ENCODE measurements around the gene TNFRSF18. TPM values are rescaled to one million over a fixed set of nuclear protein-coding genes. Genes with fewer than 3 reads are reported as not detected.

The TNFRSF18 gene
- total RNA-seq, 6 experiments from 2014 or later = 0.24 to 0.27 TPM; not detected in 4

DNA sequence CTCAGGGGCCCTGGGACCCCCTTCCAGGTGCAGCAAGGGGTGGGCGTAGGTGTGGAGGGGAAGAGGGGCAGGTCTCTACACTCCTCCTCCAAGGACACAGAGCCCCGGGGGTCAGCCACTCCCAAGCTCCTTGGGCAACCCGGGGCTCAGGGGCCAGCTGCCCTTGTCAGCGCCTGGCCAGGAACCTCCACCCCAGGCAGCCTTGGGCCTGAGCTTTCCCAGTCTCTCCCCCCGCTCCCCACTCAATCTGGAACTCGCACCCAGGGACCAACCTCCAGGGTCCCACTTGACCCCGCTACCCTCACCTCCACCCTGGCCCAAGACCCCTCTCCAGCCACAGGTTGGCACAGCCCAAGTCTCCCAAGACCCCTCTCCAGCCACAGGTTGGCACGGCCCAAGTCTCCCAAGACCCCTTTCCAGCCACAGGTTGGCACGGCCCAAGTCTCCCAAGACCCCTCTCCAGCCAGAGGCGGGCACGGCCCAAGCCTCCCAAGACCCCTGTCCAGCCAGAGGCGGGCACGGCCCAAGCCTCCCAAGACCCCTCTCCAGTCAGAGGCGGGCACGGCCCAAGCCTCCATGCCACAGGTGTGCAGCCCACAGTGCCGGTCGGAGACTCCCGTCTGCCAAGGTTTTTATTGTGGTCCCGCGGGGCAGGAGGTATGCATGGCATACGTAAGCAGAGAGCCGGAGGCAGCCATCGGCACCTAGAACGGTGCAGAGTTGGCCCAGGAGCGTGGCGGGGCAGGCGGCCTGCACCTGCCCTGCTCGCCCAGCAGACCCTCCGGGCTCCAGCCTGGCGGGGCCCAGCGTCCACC, 4.5 kb upstream of the TNFRSF18 start:
- DNase-seq = peak in 2 of 3 donors; percentile 16 to 49
- H3K27me3 ChIP-seq = peaks cover 0 to 14% of the 10 kb centered on the region in 2 donors
- ATAC-seq = no peak

DNA sequence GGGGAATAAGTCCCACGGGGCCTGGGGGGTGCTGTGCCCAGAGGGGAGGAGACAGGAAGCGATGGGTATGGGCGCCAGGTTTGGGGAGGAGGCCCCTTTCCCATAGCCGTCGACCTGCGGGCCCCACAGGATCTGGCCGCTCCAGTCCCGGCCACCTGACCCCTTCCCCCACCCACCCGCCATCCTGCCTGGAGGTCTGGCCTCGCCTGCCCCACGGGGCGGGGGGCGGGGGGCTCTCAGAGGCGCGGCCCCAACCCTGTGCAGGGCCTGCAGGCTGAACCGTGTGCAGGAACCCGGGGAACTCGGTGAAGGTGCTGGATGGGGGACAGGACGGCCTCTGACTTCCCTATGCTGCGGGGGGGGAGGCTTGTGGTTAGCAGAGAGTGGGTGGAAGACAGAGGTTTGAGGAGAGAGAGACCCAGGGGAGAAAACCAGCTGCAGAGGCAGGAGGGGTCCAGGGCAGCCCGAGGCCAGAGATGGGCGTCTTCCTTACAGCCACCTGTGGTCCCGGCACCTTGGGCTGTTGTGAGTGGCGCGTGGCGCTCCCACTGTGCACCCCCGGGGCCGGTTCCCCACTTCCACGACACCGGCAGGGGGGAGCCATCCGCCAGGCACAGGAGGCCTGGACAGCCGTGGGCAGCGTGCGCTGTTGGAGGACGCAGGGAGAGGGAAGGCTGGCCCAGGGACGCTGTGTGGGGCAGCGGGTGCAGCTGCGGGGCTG, 2.5 kb upstream of the TNFRSF18 start:
- Histone ChIP-seq H3K9me3 (no peaks in the 10 kb centered on the region), H3K27me3 (peaks cover 0 to 15% of the 10 kb centered on the region in 2 donors), H3K27ac (no peak overlapping the region), H3K36me3 (no peaks in the 10 kb centered on the region), H3K4me3 (no peak overlapping the region), H3K4me1 (peaks cover 0 to 5% (median 0%) of the 10 kb centered on the region in 4 donors)
- WGBS (ENCODE audit: insufficient coverage, low coverage, low lambda C conversion rate, missing lambda C conversion rate) = 60% methylated on average over 2 of the region's 38 CpGs
- peak in 2 of 3 donors; percentile 15 to 49 for DNase-seq
- ATAC-seq = no peak
- intact Hi-C loops (cut with DNase I) = no loop called here
- TF ChIP-seq, protein P1, sequence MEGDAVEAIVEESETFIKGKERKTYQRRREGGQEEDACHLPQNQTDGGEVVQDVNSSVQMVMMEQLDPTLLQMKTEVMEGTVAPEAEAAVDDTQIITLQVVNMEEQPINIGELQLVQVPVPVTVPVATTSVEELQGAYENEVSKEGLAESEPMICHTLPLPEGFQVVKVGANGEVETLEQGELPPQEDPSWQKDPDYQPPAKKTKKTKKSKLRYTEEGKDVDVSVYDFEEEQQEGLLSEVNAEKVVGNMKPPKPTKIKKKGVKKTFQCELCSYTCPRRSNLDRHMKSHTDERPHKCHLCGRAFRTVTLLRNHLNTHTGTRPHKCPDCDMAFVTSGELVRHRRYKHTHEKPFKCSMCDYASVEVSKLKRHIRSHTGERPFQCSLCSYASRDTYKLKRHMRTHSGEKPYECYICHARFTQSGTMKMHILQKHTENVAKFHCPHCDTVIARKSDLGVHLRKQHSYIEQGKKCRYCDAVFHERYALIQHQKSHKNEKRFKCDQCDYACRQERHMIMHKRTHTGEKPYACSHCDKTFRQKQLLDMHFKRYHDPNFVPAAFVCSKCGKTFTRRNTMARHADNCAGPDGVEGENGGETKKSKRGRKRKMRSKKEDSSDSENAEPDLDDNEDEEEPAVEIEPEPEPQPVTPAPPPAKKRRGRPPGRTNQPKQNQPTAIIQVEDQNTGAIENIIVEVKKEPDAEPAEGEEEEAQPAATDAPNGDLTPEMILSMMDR (IDR thresholded peaks at IDR 0.05) = no peak
- no peak for TF ChIP-seq POLR2A (IDR thresholded peaks at IDR 0.05)

More for the DNA sequence above, 4.5 kb upstream of the TNFRSF18 start:
- Histone ChIP-seq H3K9me3 (no peaks in the 10 kb centered on the region), H3K36me3 (no peaks in the 10 kb centered on the region), H3K4me3 (no peak overlapping the region), H3K27ac (no peak overlapping the region), H3K4me1 (peaks cover 0 to 5% (median 0%) of the 10 kb centered on the region in 4 donors)
- 93% methylated on average over 6 of the region's 31 CpGs for WGBS (ENCODE audit: insufficient coverage, low coverage, low lambda C conversion rate, missing lambda C conversion rate)
- intact Hi-C loops (cut with DNase I) = no loop called here
- no peak for TF ChIP-seq POLR2A (IDR thresholded peaks at IDR 0.05)
- TF ChIP-seq, protein P1 (IDR thresholded peaks at IDR 0.05) = no peak

DNA sequence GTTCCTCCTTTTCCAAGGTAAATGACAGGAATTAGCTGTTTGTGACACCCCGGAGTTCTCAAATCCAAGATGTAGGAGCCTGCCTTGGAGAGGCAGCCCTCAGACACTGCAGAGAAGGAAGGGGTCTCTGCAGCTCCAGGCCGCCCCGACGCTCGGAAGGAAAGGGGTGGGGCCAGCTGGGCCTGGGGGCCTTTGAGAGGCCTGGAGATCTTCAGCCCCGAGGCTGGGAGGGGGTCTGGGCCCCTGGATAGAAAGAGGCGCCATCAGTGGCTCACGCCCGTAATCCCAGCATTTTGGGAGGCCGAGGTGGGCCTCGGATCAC, 1.1 kb upstream of the TNFRSF18 start:
- Histone ChIP-seq H3K27me3 (peaks cover 0 to 15% of the 10 kb centered on the region in 2 donors), H3K9me3 (no peaks in the 10 kb centered on the region), H3K27ac (no peak overlapping the region), H3K4me1 (peaks cover 0 to 5% (median 0%) of the 10 kb centered on the region in 4 donors), H3K36me3 (no peaks in the 10 kb centered on the region), H3K4me3 (no peak overlapping the region)
- DNase-seq = no peak
- WGBS (ENCODE audit: insufficient coverage, low coverage, low lambda C conversion rate, missing lambda C conversion rate) = 61% methylated on average over 11 of the region's 11 CpGs
- intact Hi-C loops (cut with DNase I) = no loop called here
- ATAC-seq = no peak
- TF ChIP-seq, protein P1 (IDR thresholded peaks at IDR 0.05) = no peak
- TF ChIP-seq POLR2A (IDR thresholded peaks at IDR 0.05) = no peak

DNA sequence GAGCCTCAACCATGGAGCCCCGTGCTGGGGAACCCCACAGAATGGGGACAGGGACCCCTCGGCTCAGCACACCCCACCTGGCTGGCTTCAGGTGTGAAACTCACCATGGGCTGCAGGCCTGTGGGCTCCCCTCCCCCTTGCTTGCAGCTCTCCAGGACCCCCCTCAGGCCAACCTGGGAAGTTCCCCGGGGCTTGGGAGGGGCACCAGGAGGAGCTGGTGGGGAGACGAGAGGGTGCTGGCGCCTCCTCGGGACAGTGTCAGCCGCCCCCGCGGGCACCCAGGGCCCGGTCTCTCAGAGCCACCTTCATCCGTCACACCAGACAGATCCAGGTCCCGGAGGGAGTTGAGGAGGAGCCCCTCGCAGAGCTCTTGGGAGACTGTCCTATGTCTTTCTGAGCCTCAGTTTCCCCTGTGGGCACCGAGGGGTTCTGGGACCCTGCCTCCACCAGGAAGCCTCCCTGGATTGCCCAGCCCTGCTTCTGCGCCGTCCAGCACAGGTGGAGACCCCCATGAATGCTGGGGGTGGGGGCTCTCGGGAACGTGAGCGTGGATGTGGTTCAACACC, 657 bp upstream of the TNFRSF18 start:
- Histone ChIP-seq H3K27ac (no peak overlapping the region), H3K9me3 (no peaks in the 10 kb centered on the region), H3K36me3 (no peaks in the 10 kb centered on the region), H3K4me1 (peaks cover 0 to 5% (median 0%) of the 10 kb centered on the region in 4 donors), H3K27me3 (peaks cover 0 to 15% of the 10 kb centered on the region in 2 donors), H3K4me3 (no peak overlapping the region)
- DNase-seq (peak in 2 of 3 donors; percentile 17 to 43), ATAC-seq (no peak)
- no peak for TF ChIP-seq POLR2A (IDR thresholded peaks at IDR 0.05)
- TF ChIP-seq, protein P1 (IDR thresholded peaks at IDR 0.05) = no peak
- intact Hi-C loops (cut with DNase I) = no loop called here
- no CpG with 5 or more reads among the region's 19 CpGs for WGBS (ENCODE audit: insufficient coverage, low coverage, low lambda C conversion rate, missing lambda C conversion rate)

All from right lobe of liver (tissue), 6 donors.